Measurements from ENCODE around the gene POLR3G. TPM values are rescaled to one million over a fixed set of nuclear protein-coding genes. Genes with fewer than 3 reads are reported as not detected.
A peak's percentile ranks its signal among the peaks of the same experiment; 100 is the strongest.

The POLR3G gene
- total RNA-seq (2021) = 3.9 and 4.4 TPM in 2 replicates
- percentile 43 among the genes with signal in this experiment for Bru-seq, nascent RNA
- BruChase-seq, experiment 1, labeled RNA remaining after a 2-hour chase = percentile 47 among the genes with signal in this experiment
- percentile 44 among the genes with signal in this experiment for BruChase-seq, experiment 2, labeled RNA remaining after a 6-hour chase
- long read RNA-seq, partial matches to known transcripts = 0 of 5 reads
- long read RNA-seq, other reads (novel, unspliced or antisense) = 1 of 5 reads

- H3K4me2 ChIP-seq = peak within 1 kb of the TSS; percentile 90
- H3K27ac ChIP-seq = peak within 1 kb of the TSS; percentile 51
- CTCF ChIA-PET = interaction anchor here (0.6 to 0.7 kb wide), 2 partner anchors 73 to 802 kb away, joined by 4 read pairs; no protein-coding TSS in a partner anchor
- POLR2A ChIA-PET (ENCODE audit: unreplicated experiment) = interaction anchor here (0.6 to 0.7 kb wide), 3 partner anchors 57 to 1121 kb away, joined by 3 to 7 read pairs (median 6); no protein-coding TSS in a partner anchor
- peak within 1 kb of the TSS; percentile 75 for H3K4me3 ChIP-seq
- H3K36me3 ChIP-seq (ENCODE audit: low read depth) = 0 out of 2 replicates have a peak, but pooled peaks cover 4% of the 10 kb centered on the region
- BruUV-seq (replicated peaks) = no TSS peak
- DNase-seq = peak; percentile 75 to 90
- peaks cover 21% of the 10 kb centered on the region for H3K79me2 ChIP-seq (ENCODE audit: low read depth)
- H2AFZ ChIP-seq = peak within 1 kb of the TSS; percentile 100
- peaks cover 8% of the 10 kb centered on the region; the same call in 1 of the 2 replicates for H3F3A ChIP-seq (ENCODE audit: insufficient read depth, low read depth)
- H3K9me2 ChIP-seq (ENCODE audit: insufficient read depth) = no peaks in the 10 kb centered on the region; the same call in 1 of the 2 replicates
- no peaks in the 10 kb centered on the region for H3K9me3 ChIP-seq (ENCODE audit: insufficient read depth, low read depth)
- peaks cover 16% of the 10 kb centered on the region for H3K4me1 ChIP-seq (replicated peaks; ENCODE audit: insufficient read depth)
- no peaks in the 10 kb centered on the region for H4K20me1 ChIP-seq (ENCODE audit: insufficient read depth)
- intact Hi-C loops (cut with micrococcal nuclease; ENCODE audit: unreplicated experiment) = loop anchor here (1.0 kb wide), 2 partner anchors 55 to 64 kb away; partner anchors contain the start of gene LYSMD3
- H3K27me3 ChIP-seq (ENCODE audit: insufficient read depth, low read depth) = no peaks in the 10 kb centered on the region
- TF ChIP-seq CTCF (conservative IDR thresholded peaks at IDR 0.05) (peak; percentile 49; the same call in 1 of the 2 replicates), EZH2 (IDR thresholded peaks at IDR 0.05; ENCODE audit: low read depth) (no peak)
These were observed at the start of gene POLR3G, which contains the start of gene MBLAC2 for GRCh38 chr5:90474235-90475107. TSS of gene POLR3G (plus strand) at chr5:90474864. CDS start at chr5:90485568, 10,704 bp downstream. TSS of gene MBLAC2 (minus strand) at chr5:90474771. CDS start at chr5:90474292, 479 bp downstream.

- Histone ChIP-seq H3F3A (ENCODE audit: insufficient read depth, low read depth) (no peaks in the 10 kb centered on the region), H3K4me1 (replicated peaks; ENCODE audit: insufficient read depth) (peaks cover 19% of the 10 kb centered on the region), H3K9me2 (ENCODE audit: insufficient read depth) (no peaks in the 10 kb centered on the region), H4K20me1 (ENCODE audit: insufficient read depth) (0 out of 2 replicates have a peak, but pooled peaks cover 4% of the 10 kb centered on the region), H3K4me2 (no peak overlapping the region), H3K79me2 (ENCODE audit: low read depth) (no peaks in the 10 kb centered on the region), H3K36me3 (ENCODE audit: low read depth) (no peaks in the 10 kb centered on the region), H2AFZ (no peak overlapping the region), H3K27me3 (ENCODE audit: insufficient read depth, low read depth) (no peaks in the 10 kb centered on the region), H3K4me3 (no peak overlapping the region), H3K27ac (no peak overlapping the region), H3K9me3 (ENCODE audit: insufficient read depth, low read depth) (no peaks in the 10 kb centered on the region)
- intact Hi-C loops (cut with micrococcal nuclease; ENCODE audit: unreplicated experiment) = loop anchor here (2.0 kb wide), 1 partner anchor 1705 kb away; no protein-coding TSS in a partner anchor
- CTCF ChIA-PET = no interaction called here
- peak; percentile 56 for TF ChIP-seq CTCF (conservative IDR thresholded peaks at IDR 0.05)
- no peak for TF ChIP-seq EZH2 (IDR thresholded peaks at IDR 0.05; ENCODE audit: low read depth)
- BruUV-seq (replicated peaks) = no TSS peak
- peak in 1 of 2 experiments; percentile 27 for DNase-seq
- POLR2A ChIA-PET (ENCODE audit: unreplicated experiment) = no interaction called here
These were observed 40.4 kb upstream of the POLR3G start for GRCh38 chr5:90434116-90434714.

GRCh38 chr5:90437663-90438062 is 37.0 kb upstream of the POLR3G start:
- H3K79me2 ChIP-seq (ENCODE audit: low read depth) = no peaks in the 10 kb centered on the region
- no peaks in the 10 kb centered on the region for H3K9me2 ChIP-seq (ENCODE audit: insufficient read depth)
- H3K27me3 ChIP-seq (ENCODE audit: insufficient read depth, low read depth) = no peaks in the 10 kb centered on the region
- no peaks in the 10 kb centered on the region for H3K36me3 ChIP-seq (ENCODE audit: low read depth)
- H2AFZ ChIP-seq = no peak overlapping the region
- BruUV-seq (replicated peaks) = no TSS peak
- TF ChIP-seq CTCF (conservative IDR thresholded peaks at IDR 0.05) (no peak), EZH2 (IDR thresholded peaks at IDR 0.05; ENCODE audit: low read depth) (no peak)
- H3K4me1 ChIP-seq (replicated peaks; ENCODE audit: insufficient read depth) = peaks cover 19% of the 10 kb centered on the region
- H3K27ac ChIP-seq = peak overlapping the region; percentile 49; the same call in 1 of the 2 replicates
- CTCF ChIA-PET = interaction anchor here (0.6 kb wide), 1 partner anchor 346 kb away, joined by 3 read pairs; no protein-coding TSS in a partner anchor
- peak in 1 of 2 experiments; percentile 82 for DNase-seq
- intact Hi-C loops (cut with micrococcal nuclease; ENCODE audit: unreplicated experiment) = loop anchor here (1.0 to 2.0 kb wide), 2 partner anchors 28 to 165 kb away; partner anchors contain the start of gene CETN3
- H3K4me2 ChIP-seq = peak overlapping the region; percentile 43
- H3K9me3 ChIP-seq (ENCODE audit: insufficient read depth, low read depth) = no peaks in the 10 kb centered on the region
- POLR2A ChIA-PET (ENCODE audit: unreplicated experiment) = no interaction called here
- 0 out of 2 replicates have a peak, but pooled peaks cover 4% of the 10 kb centered on the region for H4K20me1 ChIP-seq (ENCODE audit: insufficient read depth)
- no peaks in the 10 kb centered on the region for H3F3A ChIP-seq (ENCODE audit: insufficient read depth, low read depth)
- H3K4me3 ChIP-seq = no peak overlapping the region

Data from PC-9 (cell line).